ENCODE data around the gene TTC7B. TPM values are rescaled to one million over a fixed set of nuclear protein-coding genes. Genes with fewer than 3 reads are reported as not detected.

Gene TTC7B
- total and polyA plus RNA-seq, 2 experiments from 2014 or later: 7.9 to 28.6 TPM

DNA sequence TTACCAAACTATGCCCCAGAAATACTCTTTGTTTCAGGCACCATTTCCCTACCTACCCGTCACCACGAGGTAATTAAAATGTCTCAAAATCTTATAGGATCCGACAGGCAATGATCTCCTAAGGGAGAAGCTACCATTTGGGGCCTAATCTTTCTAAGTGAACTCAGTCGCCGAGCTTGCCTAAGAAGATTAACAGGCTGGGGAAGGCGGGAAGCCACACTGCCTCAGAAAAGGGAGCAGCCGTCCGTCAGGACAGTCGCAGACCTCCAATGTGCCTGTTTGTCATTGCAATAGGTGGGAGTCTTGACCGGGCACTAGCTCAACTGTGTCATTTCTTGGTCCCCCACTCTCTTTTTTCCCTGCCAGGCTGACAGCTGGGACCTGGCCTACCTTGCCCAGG is 4.6 kb downstream of the TTC7B start:
- Histone ChIP-seq H3K4me1 (ENCODE audit: insufficient read depth) (peaks cover 7% of the 10 kb centered on the region), H3K4me2 (no peak overlapping the region), H3K9me2 (ENCODE audit: insufficient read depth) (no peaks in the 10 kb centered on the region), H2AFZ (no peak overlapping the region), H4K20me1 (replicated peaks; ENCODE audit: insufficient read depth) (no peaks in the 10 kb centered on the region; the same call in 1 of the 2 replicates), H3K4me3 (no peak overlapping the region), H3K36me3 (ENCODE audit: insufficient read depth) (no peaks in the 10 kb centered on the region), H3F3A (replicated peaks; ENCODE audit: low read depth) (no peaks in the 10 kb centered on the region), H3K27ac (ENCODE audit: low read depth) (no peak overlapping the region), H3K79me2 (replicated peaks; ENCODE audit: insufficient read depth) (peaks cover 3% of the 10 kb centered on the region), H3K27me3 (ENCODE audit: insufficient read depth) (peaks cover 9% of the 10 kb centered on the region)
- Mint-ChIP-seq H3K9me3 (no peaks in the 10 kb centered on the region), H3K4me3 (no peak overlapping the region), H3K36me3 (ENCODE audit: low read depth) (no peaks in the 10 kb centered on the region), H3K27me3 (ENCODE audit: insufficient read depth, low read depth, poor library complexity) (peaks cover 15% of the 10 kb centered on the region), H3K27ac (no peak overlapping the region), H3K4me1 (peaks cover 7% of the 10 kb centered on the region)
- TF ChIP-seq, protein P1, sequence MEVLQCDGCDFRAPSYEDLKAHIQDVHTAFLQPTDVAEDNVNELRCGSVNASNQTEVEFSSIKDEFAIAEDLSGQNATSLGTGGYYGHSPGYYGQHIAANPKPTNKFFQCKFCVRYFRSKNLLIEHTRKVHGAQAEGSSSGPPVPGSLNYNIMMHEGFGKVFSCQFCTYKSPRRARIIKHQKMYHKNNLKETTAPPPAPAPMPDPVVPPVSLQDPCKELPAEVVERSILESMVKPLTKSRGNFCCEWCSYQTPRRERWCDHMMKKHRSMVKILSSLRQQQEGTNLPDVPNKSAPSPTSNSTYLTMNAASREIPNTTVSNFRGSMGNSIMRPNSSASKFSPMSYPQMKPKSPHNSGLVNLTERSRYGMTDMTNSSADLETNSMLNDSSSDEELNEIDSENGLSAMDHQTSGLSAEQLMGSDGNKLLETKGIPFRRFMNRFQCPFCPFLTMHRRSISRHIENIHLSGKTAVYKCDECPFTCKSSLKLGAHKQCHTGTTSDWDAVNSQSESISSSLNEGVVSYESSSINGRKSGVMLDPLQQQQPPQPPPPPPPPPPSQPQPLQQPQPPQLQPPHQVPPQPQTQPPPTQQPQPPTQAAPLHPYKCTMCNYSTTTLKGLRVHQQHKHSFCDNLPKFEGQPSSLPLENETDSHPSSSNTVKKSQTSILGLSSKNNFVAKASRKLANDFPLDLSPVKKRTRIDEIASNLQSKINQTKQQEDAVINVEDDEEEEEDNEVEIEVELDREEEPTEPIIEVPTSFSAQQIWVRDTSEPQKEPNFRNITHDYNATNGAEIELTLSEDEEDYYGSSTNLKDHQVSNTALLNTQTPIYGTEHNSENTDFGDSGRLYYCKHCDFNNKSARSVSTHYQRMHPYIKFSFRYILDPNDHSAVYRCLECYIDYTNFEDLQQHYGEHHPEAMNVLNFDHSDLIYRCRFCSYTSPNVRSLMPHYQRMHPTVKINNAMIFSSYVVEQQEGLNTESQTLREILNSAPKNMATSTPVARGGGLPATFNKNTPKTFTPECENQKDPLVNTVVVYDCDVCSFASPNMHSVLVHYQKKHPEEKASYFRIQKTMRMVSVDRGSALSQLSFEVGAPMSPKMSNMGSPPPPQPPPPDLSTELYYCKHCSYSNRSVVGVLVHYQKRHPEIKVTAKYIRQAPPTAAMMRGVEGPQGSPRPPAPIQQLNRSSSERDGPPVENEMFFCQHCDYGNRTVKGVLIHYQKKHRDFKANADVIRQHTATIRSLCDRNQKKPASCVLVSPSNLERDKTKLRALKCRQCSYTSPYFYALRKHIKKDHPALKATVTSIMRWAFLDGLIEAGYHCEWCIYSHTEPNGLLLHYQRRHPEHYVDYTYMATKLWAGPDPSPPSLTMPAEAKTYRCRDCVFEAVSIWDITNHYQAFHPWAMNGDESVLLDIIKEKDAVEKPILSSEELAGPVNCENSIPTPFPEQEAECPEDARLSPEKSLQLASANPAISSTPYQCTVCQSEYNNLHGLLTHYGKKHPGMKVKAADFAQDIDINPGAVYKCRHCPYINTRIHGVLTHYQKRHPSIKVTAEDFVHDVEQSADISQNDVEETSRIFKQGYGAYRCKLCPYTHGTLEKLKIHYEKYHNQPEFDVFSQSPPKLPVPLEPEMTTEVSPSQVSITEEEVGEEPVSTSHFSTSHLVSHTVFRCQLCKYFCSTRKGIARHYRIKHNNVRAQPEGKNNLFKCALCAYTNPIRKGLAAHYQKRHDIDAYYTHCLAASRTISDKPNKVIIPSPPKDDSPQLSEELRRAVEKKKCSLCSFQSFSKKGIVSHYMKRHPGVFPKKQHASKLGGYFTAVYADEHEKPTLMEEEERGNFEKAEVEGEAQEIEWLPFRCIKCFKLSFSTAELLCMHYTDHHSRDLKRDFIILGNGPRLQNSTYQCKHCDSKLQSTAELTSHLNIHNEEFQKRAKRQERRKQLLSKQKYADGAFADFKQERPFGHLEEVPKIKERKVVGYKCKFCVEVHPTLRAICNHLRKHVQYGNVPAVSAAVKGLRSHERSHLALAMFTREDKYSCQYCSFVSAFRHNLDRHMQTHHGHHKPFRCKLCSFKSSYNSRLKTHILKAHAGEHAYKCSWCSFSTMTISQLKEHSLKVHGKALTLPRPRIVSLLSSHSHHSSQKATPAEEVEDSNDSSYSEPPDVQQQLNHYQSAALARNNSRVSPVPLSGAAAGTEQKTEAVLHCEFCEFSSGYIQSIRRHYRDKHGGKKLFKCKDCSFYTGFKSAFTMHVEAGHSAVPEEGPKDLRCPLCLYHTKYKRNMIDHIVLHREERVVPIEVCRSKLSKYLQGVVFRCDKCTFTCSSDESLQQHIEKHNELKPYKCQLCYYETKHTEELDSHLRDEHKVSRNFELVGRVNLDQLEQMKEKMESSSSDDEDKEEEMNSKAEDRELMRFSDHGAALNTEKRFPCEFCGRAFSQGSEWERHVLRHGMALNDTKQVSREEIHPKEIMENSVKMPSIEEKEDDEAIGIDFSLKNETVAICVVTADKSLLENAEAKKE (CRISPR knock-in tag; IDR thresholded peaks at IDR 0.05): no peak
- TF ChIP-seq EZH2phosphoT487 (IDR thresholded peaks at IDR 0.05; ENCODE audit: unreplicated experiment): no peak
- no peak for TF ChIP-seq ZNF331 (CRISPR knock-in tag; IDR thresholded peaks at IDR 0.05; ENCODE audit: low read depth)
- TF ChIP-seq STAT1 (IDR thresholded peaks at IDR 0.05; ENCODE audit: unreplicated experiment): no peak
- TF ChIP-seq, protein P2, sequence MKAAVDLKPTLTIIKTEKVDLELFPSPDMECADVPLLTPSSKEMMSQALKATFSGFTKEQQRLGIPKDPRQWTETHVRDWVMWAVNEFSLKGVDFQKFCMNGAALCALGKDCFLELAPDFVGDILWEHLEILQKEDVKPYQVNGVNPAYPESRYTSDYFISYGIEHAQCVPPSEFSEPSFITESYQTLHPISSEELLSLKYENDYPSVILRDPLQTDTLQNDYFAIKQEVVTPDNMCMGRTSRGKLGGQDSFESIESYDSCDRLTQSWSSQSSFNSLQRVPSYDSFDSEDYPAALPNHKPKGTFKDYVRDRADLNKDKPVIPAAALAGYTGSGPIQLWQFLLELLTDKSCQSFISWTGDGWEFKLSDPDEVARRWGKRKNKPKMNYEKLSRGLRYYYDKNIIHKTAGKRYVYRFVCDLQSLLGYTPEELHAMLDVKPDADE (IDR thresholded peaks at IDR 0.05): no peak
- no peak for TF ChIP-seq POLR2AphosphoS5 (IDR thresholded peaks at IDR 0.05; ENCODE audit: low read depth)
- ATAC-seq: no peak
- DNase-seq (ENCODE audit: low spot score): no peak

Data from GM23338 (cell line).